ENCODE results near the gene MTRFR. TPM values are rescaled to one million over a fixed set of nuclear protein-coding genes. Genes with fewer than 3 reads are reported as not detected.

Gene MTRFR
- total and polyA plus RNA-seq, 4 donors = 5.7 to 15.2 (median 11.1) TPM

GRCh38 chr12:123232472-123232806, 797 bp upstream of the MTRFR start:
- TF ChIP-seq ZBTB33 (IDR thresholded peaks at IDR 0.05) (no peak), HNF4G (IDR thresholded peaks at IDR 0.05) (no peak), FOXA2 (IDR thresholded peaks at IDR 0.05) (no peak), JUND (IDR thresholded peaks at IDR 0.05) (no peak), NR2F2 (IDR thresholded peaks at IDR 0.05) (no peak), SP1 (IDR thresholded peaks at IDR 0.05) (no peak), CTCF (IDR thresholded peaks at IDR 0.05; ENCODE audit: low read depth, low read length, missing input control) (no peak), YY1 (IDR thresholded peaks at IDR 0.05) (no peak), HNF4A (conservative IDR thresholded peaks at IDR 0.05) (no peak), FOXA1 (IDR thresholded peaks at IDR 0.05) (no peak)
- TF ChIP-seq, protein P1, sequence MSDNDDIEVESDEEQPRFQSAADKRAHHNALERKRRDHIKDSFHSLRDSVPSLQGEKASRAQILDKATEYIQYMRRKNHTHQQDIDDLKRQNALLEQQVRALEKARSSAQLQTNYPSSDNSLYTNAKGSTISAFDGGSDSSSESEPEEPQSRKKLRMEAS (IDR thresholded peaks at IDR 0.05) = no peak
- TF ChIP-seq, protein P2, sequence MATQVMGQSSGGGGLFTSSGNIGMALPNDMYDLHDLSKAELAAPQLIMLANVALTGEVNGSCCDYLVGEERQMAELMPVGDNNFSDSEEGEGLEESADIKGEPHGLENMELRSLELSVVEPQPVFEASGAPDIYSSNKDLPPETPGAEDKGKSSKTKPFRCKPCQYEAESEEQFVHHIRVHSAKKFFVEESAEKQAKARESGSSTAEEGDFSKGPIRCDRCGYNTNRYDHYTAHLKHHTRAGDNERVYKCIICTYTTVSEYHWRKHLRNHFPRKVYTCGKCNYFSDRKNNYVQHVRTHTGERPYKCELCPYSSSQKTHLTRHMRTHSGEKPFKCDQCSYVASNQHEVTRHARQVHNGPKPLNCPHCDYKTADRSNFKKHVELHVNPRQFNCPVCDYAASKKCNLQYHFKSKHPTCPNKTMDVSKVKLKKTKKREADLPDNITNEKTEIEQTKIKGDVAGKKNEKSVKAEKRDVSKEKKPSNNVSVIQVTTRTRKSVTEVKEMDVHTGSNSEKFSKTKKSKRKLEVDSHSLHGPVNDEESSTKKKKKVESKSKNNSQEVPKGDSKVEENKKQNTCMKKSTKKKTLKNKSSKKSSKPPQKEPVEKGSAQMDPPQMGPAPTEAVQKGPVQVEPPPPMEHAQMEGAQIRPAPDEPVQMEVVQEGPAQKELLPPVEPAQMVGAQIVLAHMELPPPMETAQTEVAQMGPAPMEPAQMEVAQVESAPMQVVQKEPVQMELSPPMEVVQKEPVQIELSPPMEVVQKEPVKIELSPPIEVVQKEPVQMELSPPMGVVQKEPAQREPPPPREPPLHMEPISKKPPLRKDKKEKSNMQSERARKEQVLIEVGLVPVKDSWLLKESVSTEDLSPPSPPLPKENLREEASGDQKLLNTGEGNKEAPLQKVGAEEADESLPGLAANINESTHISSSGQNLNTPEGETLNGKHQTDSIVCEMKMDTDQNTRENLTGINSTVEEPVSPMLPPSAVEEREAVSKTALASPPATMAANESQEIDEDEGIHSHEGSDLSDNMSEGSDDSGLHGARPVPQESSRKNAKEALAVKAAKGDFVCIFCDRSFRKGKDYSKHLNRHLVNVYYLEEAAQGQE (IDR thresholded peaks at IDR 0.05) = no peak
- TF ChIP-seq, protein P3, sequence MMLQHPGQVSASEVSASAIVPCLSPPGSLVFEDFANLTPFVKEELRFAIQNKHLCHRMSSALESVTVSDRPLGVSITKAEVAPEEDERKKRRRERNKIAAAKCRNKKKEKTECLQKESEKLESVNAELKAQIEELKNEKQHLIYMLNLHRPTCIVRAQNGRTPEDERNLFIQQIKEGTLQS (IDR thresholded peaks at IDR 0.05) = no peak
- under 1% methylated on average over 15 of the region's 15 CpGs for WGBS
- no peak for DNase-seq (ENCODE audit: low spot score)
- Histone ChIP-seq H3K9ac (ENCODE audit: low read depth in 1 of 2, low read length in 2 of 2) (peak overlapping the region; percentile 64 to 81), H3K4me3 (ENCODE audit: low read depth in 1 of 3, low read length in 3 of 3) (peak overlapping the region; percentile 79 to 84 (median 80)), H3K36me3 (ENCODE audit: control insufficient read depth in 4 of 4, insufficient read depth in 3 of 4, low read depth in 1 of 4, low read length in 3 of 4) (no peaks in the 10 kb centered on the region), H3K9me3 (ENCODE audit: control insufficient read depth in 4 of 4, low read length in 3 of 4) (no peaks in the 10 kb centered on the region), H3K4me1 (ENCODE audit: control insufficient read depth in 4 of 4, insufficient read depth in 4 of 4, low read length in 3 of 4) (peaks cover 9 to 42% (median 33%) of the 10 kb centered on the region in 4 donors), H3K27ac (ENCODE audit: low read depth in 1 of 2, low read length in 2 of 2) (peak overlapping the region; percentile 81 to 97), H3K27me3 (ENCODE audit: control insufficient read depth in 4 of 4, insufficient read depth in 4 of 4, low read length in 3 of 4) (no peaks in the 10 kb centered on the region)

- WGBS = 5% methylated on average over 42 of the region's 42 CpGs
These were observed 471 bp downstream of the MTRFR start for GRCh38 chr12:123233505-123234308.

More at GRCh38 chr12:123233505-123234308, 471 bp downstream of the MTRFR start:
- no peak for DNase-seq (ENCODE audit: low spot score)
- H3K4me1 ChIP-seq (ENCODE audit: control insufficient read depth in 4 of 4, insufficient read depth in 4 of 4, low read length in 3 of 4) = peaks cover 7 to 38% (median 32%) of the 10 kb centered on the region in 4 donors
- TF ChIP-seq, protein P1 (IDR thresholded peaks at IDR 0.05) = peak; percentile 6
- TF ChIP-seq CTCF (IDR thresholded peaks at IDR 0.05; ENCODE audit: low read depth, low read length, missing input control) (no peak), RAD21 (IDR thresholded peaks at IDR 0.05) (no peak), EGR1 (IDR thresholded peaks at IDR 0.05; ENCODE audit: low read depth in 2 of 2) (no peak), JUND (IDR thresholded peaks at IDR 0.05) (no peak), RXRA (IDR thresholded peaks at IDR 0.05) (no peak)
- TF ChIP-seq, protein P2 (IDR thresholded peaks at IDR 0.05) = no peak
- H3K27ac ChIP-seq (ENCODE audit: low read depth in 1 of 2, low read length in 2 of 2) = peak overlapping the region; percentile 81 to 97
- H3K9ac ChIP-seq (ENCODE audit: low read depth in 1 of 2, low read length in 2 of 2) = peak overlapping the region; percentile 76 to 90
- H3K36me3 ChIP-seq (ENCODE audit: control insufficient read depth in 4 of 4, insufficient read depth in 3 of 4, low read depth in 1 of 4, low read length in 3 of 4) = no peaks in the 10 kb centered on the region
- peak overlapping the region; percentile 76 to 93 (median 91) for H3K4me3 ChIP-seq (ENCODE audit: low read depth in 1 of 3, low read length in 3 of 3)
- no peaks in the 10 kb centered on the region for H3K9me3 ChIP-seq (ENCODE audit: control insufficient read depth in 4 of 4, low read length in 3 of 4)
- no peaks in the 10 kb centered on the region for H3K27me3 ChIP-seq (ENCODE audit: control insufficient read depth in 4 of 4, insufficient read depth in 4 of 4, low read length in 3 of 4)
